AG09319 (cell line): ENCODE results near the gene DLL1.

Source experiments
- DNase-seq: peaks from one replicate; pipeline ENCODE4 v3.0.0-alpha.2; 2010; ENCODE audit warnings: low read depth; ENCODE audit errors: extremely low read depth
- TF ChIP-seq, protein P1 (sequence below): IDR thresholded peaks from 2 replicates; pipeline ENCODE4 v1.5.1; 2011; ENCODE audit warnings: low read depth, mild to moderate bottlenecking, inconsistent platforms, low read length, moderate library complexity

The DLL1 gene

DNA sequence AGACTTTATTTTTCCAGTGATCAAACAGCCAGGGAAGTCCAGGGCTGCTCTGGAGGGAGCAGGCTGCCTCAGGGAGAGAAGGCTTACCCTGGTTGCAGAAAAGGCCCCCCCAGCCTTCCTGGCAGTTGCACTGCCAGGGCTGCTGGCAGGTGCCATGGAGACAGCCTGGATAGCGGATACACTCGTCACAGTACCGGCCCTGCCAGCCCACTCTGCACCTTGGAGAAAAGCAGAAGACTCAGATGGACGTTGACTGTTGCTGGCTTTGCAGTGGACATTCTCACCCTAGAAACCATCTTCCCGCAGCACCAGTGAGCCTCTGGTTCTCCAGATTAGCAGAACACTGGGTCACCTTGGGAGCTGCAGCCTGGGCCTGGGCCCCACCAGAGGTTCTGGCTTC, 5.4 kb downstream of the DLL1 start:
- DNase-seq, result no peak
- TF ChIP-seq, protein P1, sequence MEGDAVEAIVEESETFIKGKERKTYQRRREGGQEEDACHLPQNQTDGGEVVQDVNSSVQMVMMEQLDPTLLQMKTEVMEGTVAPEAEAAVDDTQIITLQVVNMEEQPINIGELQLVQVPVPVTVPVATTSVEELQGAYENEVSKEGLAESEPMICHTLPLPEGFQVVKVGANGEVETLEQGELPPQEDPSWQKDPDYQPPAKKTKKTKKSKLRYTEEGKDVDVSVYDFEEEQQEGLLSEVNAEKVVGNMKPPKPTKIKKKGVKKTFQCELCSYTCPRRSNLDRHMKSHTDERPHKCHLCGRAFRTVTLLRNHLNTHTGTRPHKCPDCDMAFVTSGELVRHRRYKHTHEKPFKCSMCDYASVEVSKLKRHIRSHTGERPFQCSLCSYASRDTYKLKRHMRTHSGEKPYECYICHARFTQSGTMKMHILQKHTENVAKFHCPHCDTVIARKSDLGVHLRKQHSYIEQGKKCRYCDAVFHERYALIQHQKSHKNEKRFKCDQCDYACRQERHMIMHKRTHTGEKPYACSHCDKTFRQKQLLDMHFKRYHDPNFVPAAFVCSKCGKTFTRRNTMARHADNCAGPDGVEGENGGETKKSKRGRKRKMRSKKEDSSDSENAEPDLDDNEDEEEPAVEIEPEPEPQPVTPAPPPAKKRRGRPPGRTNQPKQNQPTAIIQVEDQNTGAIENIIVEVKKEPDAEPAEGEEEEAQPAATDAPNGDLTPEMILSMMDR, result no peak

DNA sequence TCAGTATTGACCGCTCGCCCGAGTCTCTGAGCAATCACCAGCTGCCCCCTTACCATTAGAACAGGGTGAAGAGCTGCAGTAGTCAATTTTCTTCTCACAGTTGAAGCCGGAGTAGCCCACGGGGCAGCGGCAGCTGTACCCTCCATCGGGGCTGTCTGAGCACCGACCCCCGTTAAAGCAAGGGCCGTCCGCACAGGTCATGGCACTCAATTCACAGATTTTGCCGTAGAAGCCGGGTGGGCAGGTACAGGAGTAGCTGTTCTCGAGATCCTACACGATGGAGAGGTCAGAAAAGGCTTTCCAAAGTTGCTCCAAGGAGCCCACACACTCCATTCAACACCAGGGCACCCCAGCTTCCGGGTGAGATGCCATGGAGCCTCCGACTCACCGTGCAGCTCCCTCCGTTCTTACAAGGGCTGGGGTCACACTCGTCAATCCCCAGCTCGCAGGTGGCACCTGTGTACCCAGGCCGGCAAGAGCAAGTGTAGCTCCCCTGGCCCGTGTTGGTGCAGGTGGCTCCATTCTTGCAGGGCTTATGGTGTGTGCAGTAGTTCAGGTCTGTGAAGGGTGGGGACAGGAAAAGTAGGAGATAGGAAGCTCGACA, 5.9 kb downstream of the DLL1 start:
- TF ChIP-seq, protein P1, result no peak
- no peak for DNase-seq

DNA sequence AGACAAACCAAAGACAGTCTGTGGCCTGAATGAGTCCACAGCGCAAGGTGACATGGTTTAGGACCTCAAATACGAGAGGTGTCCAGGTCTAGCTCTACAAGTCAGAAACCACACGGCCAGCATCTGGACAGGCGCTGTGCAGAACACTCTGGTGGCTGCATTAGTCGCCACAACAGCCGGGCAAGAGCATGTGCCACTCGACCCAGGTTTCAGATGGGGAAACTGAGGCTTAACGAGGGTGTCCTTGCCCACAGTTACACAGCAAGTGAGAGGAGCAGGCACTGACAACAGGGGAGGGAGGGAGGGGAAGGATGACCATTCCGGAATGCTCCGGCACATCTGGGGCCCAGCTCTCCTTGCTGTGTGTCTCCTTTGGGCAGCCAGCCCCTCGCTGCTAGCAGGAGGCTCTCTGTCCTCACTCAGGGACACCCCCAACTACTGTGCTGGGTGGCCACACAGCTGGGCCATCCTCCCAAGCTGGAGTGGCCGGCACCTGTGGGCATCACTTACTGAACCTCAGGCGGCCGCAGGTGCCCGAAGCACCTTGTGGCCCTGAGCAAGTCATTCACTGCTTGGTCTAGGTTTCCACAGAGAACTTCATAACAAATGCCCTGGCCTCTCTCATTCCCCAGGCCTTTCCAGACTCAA, 6.6 kb downstream of the DLL1 start:
- DNase-seq, result no peak
- TF ChIP-seq, protein P1, result no peak

DNA sequence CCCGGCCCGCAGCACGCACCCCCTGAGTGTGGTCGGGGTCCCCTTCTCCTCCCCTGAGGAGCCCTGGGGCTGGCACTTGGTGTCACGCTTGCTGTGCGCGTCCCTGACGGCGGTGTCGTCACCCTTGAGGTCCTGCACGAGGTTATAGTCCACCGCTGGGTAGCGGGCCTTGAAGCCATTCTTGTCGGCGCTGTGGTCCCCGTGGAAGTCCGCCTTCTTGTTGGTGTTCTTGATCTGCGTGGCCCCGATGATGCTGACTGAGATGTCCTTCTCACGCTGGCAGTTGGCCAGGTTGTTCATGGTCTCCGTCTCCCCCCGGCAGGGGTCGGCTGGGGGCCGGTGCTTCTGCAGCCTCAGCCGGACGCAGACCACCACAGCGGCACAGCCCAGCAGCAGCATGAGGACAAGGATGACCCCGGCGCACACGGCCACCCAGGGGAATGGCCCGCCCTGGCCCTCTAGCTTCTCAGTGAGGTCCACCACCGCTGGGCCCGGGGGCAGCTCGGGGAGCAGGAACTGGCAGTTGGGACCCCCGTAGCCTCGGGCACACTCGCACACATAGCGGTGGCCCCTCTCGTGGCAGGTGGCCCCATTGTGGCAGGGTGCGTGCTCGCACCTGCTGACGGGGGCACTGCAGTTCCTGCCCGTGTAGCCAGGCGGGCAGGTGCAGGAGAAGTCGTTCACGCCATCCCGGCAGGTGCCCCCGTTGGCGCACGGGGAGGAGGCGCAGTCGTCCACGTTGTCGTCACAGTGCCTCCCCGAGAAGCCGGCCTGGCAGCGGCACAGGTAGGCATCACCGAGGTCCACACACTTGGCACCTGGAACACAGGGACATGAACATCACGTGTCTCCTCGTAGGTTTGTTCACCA, 7.4 kb downstream of the DLL1 start:
- DNase-seq, result no peak
- TF ChIP-seq, protein P1, result no peak

DNA sequence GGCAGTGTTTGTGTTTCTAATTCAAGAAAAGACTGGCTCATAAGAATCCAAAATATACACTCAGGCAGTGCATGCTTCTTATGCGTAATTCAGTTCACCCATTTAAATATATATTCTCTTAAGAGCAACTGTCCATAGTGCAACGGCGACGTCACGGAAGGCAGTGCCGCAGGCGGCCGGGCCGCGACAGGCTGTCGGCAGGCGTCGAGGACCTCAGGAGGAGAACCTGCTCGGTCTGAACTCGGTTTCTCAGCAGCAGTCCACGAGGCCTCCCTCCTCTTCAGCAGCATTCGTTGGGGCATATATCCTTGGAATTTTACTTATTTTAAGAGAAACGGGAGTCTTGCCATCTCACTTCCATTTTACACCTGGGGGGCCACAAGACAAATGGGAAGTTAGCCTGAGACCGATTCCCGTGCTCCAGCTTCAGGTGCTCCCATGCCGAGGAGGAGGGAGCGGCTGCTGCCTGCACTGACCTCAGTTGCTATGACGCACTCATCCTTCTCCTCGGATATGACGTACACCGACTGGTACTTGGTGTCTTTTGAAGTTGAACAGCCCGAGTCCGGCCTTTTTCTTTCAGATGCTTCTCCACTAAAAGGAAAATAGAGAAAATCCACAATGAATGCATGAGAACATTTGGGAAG, 8.2 kb downstream of the DLL1 start:
- TF ChIP-seq, protein P1, result no peak
- DNase-seq, result no peak

DNA sequence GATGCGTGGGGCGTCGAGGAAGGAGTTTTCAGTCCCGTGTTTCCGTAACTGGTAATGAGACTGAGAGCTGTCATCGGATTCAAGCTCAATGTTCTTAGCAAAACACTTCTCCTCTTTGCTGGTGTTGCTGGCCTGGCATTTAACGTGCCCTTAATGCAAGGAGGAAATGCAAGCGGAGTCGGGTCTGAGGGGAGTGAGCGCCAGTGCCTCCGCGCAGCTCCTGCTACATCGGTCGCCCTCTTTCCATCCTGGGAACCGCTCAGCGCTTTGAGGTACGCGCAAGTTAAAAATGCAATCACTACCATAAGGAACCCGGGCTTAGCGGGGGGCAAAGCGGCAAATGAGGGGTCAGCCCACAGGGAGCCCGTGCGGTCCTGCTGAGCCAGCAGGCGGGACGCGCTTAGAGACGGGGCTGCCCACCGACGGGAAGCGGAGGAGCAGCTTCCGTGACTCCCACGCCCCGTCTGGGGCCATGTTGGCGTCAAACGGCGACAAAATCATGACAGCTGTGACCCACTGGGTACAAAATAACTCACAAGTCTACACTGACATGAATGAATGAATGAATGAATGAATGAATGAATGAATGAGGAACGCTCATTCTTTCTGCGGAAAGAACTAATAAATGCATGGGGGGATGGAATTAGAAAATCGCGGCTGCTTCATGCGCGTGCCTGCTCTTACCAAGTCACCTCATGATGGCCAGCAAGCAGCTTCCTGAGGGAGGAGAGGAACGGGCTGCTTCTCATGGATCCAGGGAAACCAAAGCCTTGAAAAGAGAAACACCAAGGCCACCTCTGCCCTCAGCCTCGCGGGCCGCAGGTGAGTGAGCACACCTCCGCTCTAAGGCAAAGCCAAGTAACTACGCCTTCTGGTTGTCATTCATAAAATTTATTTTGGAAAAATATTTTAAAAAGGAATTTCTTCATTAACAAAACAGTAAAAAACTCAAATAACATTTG, 9.3 kb downstream of the DLL1 start:
- no peak for DNase-seq

More for the DNA sequence above, 9.3 kb downstream of the DLL1 start:
- TF ChIP-seq, protein P1, result no peak
